ENCODE data around the gene HELB. TPM values are rescaled to one million over a fixed set of nuclear protein-coding genes. Genes with fewer than 3 reads are reported as not detected.

Gene HELB
- total and polyA plus RNA-seq, 4 donors: 1.1 to 6.7 (median 4.0) TPM

- Histone ChIP-seq H3K4me1 (ENCODE audit: control insufficient read depth, insufficient read depth, low read length) (no peaks in the 10 kb centered on the region), H3K27ac (ENCODE audit: low read depth, low read length) (no peak overlapping the region), H3K4me3 (ENCODE audit: low read depth, low read length) (no peak overlapping the region), H3K27me3 (ENCODE audit: control insufficient read depth, insufficient read depth, low read length) (no peaks in the 10 kb centered on the region), H3K36me3 (ENCODE audit: control insufficient read depth, insufficient read depth, low read length) (no peaks in the 10 kb centered on the region), H3K9me3 (ENCODE audit: control insufficient read depth, insufficient read depth, low read length) (no peaks in the 10 kb centered on the region)
- WGBS (ENCODE audit: insufficient coverage): no CpG with 5 or more reads among the region's 3 CpGs
- no peak for DNase-seq (ENCODE audit: low read depth in 4 of 6, low spot score in 6 of 6)
Measured at GRCh38 chr12:66345212-66345611, 42.9 kb downstream of the HELB start.

- no peak overlapping the region for H3K27ac ChIP-seq (ENCODE audit: low read depth, low read length)
- H3K36me3 ChIP-seq (ENCODE audit: control insufficient read depth, insufficient read depth, low read length): no peaks in the 10 kb centered on the region
- no peaks in the 10 kb centered on the region for H3K9me3 ChIP-seq (ENCODE audit: control insufficient read depth, insufficient read depth, low read length)
- H3K27me3 ChIP-seq (ENCODE audit: control insufficient read depth, insufficient read depth, low read length): no peaks in the 10 kb centered on the region
- no peaks in the 10 kb centered on the region for H3K4me1 ChIP-seq (ENCODE audit: control insufficient read depth, insufficient read depth, low read length)
- 75% methylated on average over 1 of the region's 2 CpGs for WGBS (ENCODE audit: insufficient coverage)
- DNase-seq (ENCODE audit: low read depth in 4 of 6, low spot score in 6 of 6): no peak
- no peak overlapping the region for H3K4me3 ChIP-seq (ENCODE audit: low read depth, low read length)
Measured at GRCh38 chr12:66345956-66346355, 43.7 kb downstream of the HELB start.

- Histone ChIP-seq H3K27me3 (ENCODE audit: control insufficient read depth, insufficient read depth, low read length) (no peaks in the 10 kb centered on the region), H3K4me1 (ENCODE audit: control insufficient read depth, insufficient read depth, low read length) (peaks cover 6% of the 10 kb centered on the region), H3K27ac (ENCODE audit: low read depth, low read length) (no peak overlapping the region), H3K4me3 (ENCODE audit: low read depth, low read length) (no peak overlapping the region), H3K36me3 (ENCODE audit: control insufficient read depth, insufficient read depth, low read length) (no peaks in the 10 kb centered on the region), H3K9me3 (ENCODE audit: control insufficient read depth, insufficient read depth, low read length) (no peaks in the 10 kb centered on the region)
- WGBS (ENCODE audit: insufficient coverage): 86% methylated on average over 1 of the region's 2 CpGs
- DNase-seq (ENCODE audit: low read depth in 4 of 6, low spot score in 6 of 6): no peak
Measured at GRCh38 chr12:66351301-66351700, 49.0 kb downstream of the HELB start.

- peak in 4 of 6 donors; percentile 4 to 82 (median 38) for DNase-seq (ENCODE audit: low read depth in 4 of 6, low spot score in 6 of 6)
- 82% methylated on average over 8 of the region's 9 CpGs for WGBS (ENCODE audit: insufficient coverage)
- H3K4me1 ChIP-seq (ENCODE audit: control insufficient read depth, insufficient read depth, low read length): peaks cover 6% of the 10 kb centered on the region
- H3K27ac ChIP-seq (ENCODE audit: low read depth, low read length): no peak overlapping the region
- no peaks in the 10 kb centered on the region for H3K9me3 ChIP-seq (ENCODE audit: control insufficient read depth, insufficient read depth, low read length)
- H3K4me3 ChIP-seq (ENCODE audit: low read depth, low read length): no peak overlapping the region
- no peaks in the 10 kb centered on the region for H3K36me3 ChIP-seq (ENCODE audit: control insufficient read depth, insufficient read depth, low read length)
- no peaks in the 10 kb centered on the region for H3K27me3 ChIP-seq (ENCODE audit: control insufficient read depth, insufficient read depth, low read length)
Measured at GRCh38 chr12:66352197-66352596, 49.9 kb downstream of the HELB start.

- Histone ChIP-seq H3K27ac (ENCODE audit: low read depth, low read length) (no peak overlapping the region), H3K4me3 (ENCODE audit: low read depth, low read length) (no peak overlapping the region), H3K9me3 (ENCODE audit: control insufficient read depth, insufficient read depth, low read length) (no peaks in the 10 kb centered on the region), H3K27me3 (ENCODE audit: control insufficient read depth, insufficient read depth, low read length) (no peaks in the 10 kb centered on the region), H3K4me1 (ENCODE audit: control insufficient read depth, insufficient read depth, low read length) (peaks cover 6% of the 10 kb centered on the region), H3K36me3 (ENCODE audit: control insufficient read depth, insufficient read depth, low read length) (no peaks in the 10 kb centered on the region)
- WGBS (ENCODE audit: insufficient coverage): 94% methylated on average over 7 of the region's 8 CpGs
- DNase-seq (ENCODE audit: low read depth in 4 of 6, low spot score in 6 of 6): no peak
Measured at GRCh38 chr12:66352899-66353298, 50.6 kb downstream of the HELB start.

GRCh38 chr12:66354291-66354690 lies 52.0 kb downstream of the HELB start:
- peak in 4 of 6 donors; percentile 22 to 85 (median 50) for DNase-seq (ENCODE audit: low read depth in 4 of 6, low spot score in 6 of 6)
- Histone ChIP-seq H3K9me3 (ENCODE audit: control insufficient read depth, insufficient read depth, low read length) (no peaks in the 10 kb centered on the region), H3K4me3 (ENCODE audit: low read depth, low read length) (no peak overlapping the region), H3K27ac (ENCODE audit: low read depth, low read length) (no peak overlapping the region), H3K4me1 (ENCODE audit: control insufficient read depth, insufficient read depth, low read length) (peaks cover 6% of the 10 kb centered on the region), H3K36me3 (ENCODE audit: control insufficient read depth, insufficient read depth, low read length) (no peaks in the 10 kb centered on the region), H3K27me3 (ENCODE audit: control insufficient read depth, insufficient read depth, low read length) (no peaks in the 10 kb centered on the region)
- 59% methylated on average over 3 of the region's 6 CpGs for WGBS (ENCODE audit: insufficient coverage)

GRCh38 chr12:66359300-66359699 lies 57.0 kb downstream of the HELB start:
- no peak for DNase-seq (ENCODE audit: low read depth in 4 of 6, low spot score in 6 of 6)
- Histone ChIP-seq H3K4me1 (ENCODE audit: control insufficient read depth, insufficient read depth, low read length) (peaks cover 5% of the 10 kb centered on the region), H3K36me3 (ENCODE audit: control insufficient read depth, insufficient read depth, low read length) (peaks cover 4% of the 10 kb centered on the region), H3K27me3 (ENCODE audit: control insufficient read depth, insufficient read depth, low read length) (no peaks in the 10 kb centered on the region), H3K27ac (ENCODE audit: low read depth, low read length) (no peak overlapping the region), H3K9me3 (ENCODE audit: control insufficient read depth, insufficient read depth, low read length) (no peaks in the 10 kb centered on the region), H3K4me3 (ENCODE audit: low read depth, low read length) (no peak overlapping the region)

GRCh38 chr12:66361703-66362102 lies 59.4 kb downstream of the HELB start:
- Histone ChIP-seq H3K9me3 (ENCODE audit: control insufficient read depth, insufficient read depth, low read length) (no peaks in the 10 kb centered on the region), H3K27me3 (ENCODE audit: control insufficient read depth, insufficient read depth, low read length) (no peaks in the 10 kb centered on the region), H3K27ac (ENCODE audit: low read depth, low read length) (no peak overlapping the region), H3K4me1 (ENCODE audit: control insufficient read depth, insufficient read depth, low read length) (peaks cover 3% of the 10 kb centered on the region), H3K36me3 (ENCODE audit: control insufficient read depth, insufficient read depth, low read length) (peaks cover 4% of the 10 kb centered on the region), H3K4me3 (ENCODE audit: low read depth, low read length) (no peak overlapping the region)
- 94% methylated on average over 1 of the region's 4 CpGs for WGBS (ENCODE audit: insufficient coverage)
- DNase-seq (ENCODE audit: low read depth in 4 of 6, low spot score in 6 of 6): no peak

- no peaks in the 10 kb centered on the region for H3K27me3 ChIP-seq (ENCODE audit: control insufficient read depth, insufficient read depth, low read length)
- no peak for DNase-seq (ENCODE audit: low read depth in 4 of 6, low spot score in 6 of 6)
- no peak overlapping the region for H3K27ac ChIP-seq (ENCODE audit: low read depth, low read length)
- no CpG with 5 or more reads among the region's 3 CpGs for WGBS (ENCODE audit: insufficient coverage)
- H3K4me3 ChIP-seq (ENCODE audit: low read depth, low read length): no peak overlapping the region
- H3K4me1 ChIP-seq (ENCODE audit: control insufficient read depth, insufficient read depth, low read length): peaks cover 3% of the 10 kb centered on the region
- no peaks in the 10 kb centered on the region for H3K9me3 ChIP-seq (ENCODE audit: control insufficient read depth, insufficient read depth, low read length)
- peaks cover 4% of the 10 kb centered on the region for H3K36me3 ChIP-seq (ENCODE audit: control insufficient read depth, insufficient read depth, low read length)
Measured at GRCh38 chr12:66365718-66366490, 63.6 kb downstream of the HELB start.

- peaks cover 3% of the 10 kb centered on the region for H3K36me3 ChIP-seq (ENCODE audit: control insufficient read depth, insufficient read depth, low read length)
- no peak overlapping the region for H3K4me3 ChIP-seq (ENCODE audit: low read depth, low read length)
- no peak overlapping the region for H3K27ac ChIP-seq (ENCODE audit: low read depth, low read length)
- H3K9me3 ChIP-seq (ENCODE audit: control insufficient read depth, insufficient read depth, low read length): no peaks in the 10 kb centered on the region
- no peaks in the 10 kb centered on the region for H3K27me3 ChIP-seq (ENCODE audit: control insufficient read depth, insufficient read depth, low read length)
- H3K4me1 ChIP-seq (ENCODE audit: control insufficient read depth, insufficient read depth, low read length): no peaks in the 10 kb centered on the region
- DNase-seq (ENCODE audit: low read depth in 4 of 6, low spot score in 6 of 6): no peak
- WGBS (ENCODE audit: insufficient coverage): 50% methylated on average over 1 of the region's 3 CpGs
Measured at GRCh38 chr12:66367015-66367667, 64.8 kb downstream of the HELB start.

Data from spinal cord (tissue), 10 donors.